NB4 (cell line): ENCODE data around the gene RBM25.

Experiments
- MYC ChIP-seq: IDR thresholded peaks from 2 replicates; pipeline ENCODE4 v1.6.1; 2011; ENCODE audit warnings: low read depth, low read length
- POLR2A ChIP-seq: IDR thresholded peaks from 2 replicates; pipeline ENCODE4 v1.6.1; 2011; ENCODE audit warnings: mild to moderate bottlenecking; ENCODE audit not compliant: insufficient read length; ENCODE audit errors: extremely low read depth
- TF ChIP-seq, protein P1 (sequence below): IDR thresholded peaks from one replicate; pipeline ENCODE4 v1.5.1; 2012; ENCODE audit warnings: low read depth, low read length

DNA sequence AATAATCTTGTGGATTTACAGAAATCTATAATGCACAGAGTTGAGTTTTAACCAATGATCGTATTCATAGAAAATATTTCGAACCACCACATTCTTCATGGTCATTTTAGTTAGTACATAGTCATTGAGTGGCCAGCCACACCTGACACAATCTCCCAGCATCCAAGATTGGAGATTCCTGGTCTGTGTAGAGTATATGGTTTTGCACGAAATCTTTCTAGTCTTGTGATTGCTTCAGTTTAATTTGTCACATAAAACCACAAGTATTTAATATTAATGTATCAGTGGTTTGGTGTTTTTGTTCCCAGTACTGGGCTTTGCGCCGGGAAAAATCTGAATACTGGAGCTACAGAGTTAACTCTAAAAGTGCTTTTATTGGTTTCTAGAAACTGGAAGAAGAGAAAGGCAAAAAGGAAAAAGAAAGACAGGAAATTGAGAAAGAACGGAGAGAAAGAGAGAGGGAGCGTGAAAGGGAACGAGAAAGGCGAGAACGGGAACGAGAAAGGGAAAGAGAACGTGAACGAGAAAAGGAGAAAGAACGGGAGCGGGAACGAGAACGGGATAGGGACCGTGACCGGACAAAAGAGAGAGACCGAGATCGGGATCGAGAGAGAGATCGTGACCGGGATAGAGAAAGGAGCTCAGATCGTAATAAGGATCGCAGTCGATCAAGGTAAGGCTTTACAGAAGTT is 44.6 kb downstream of the RBM25 start:
- TF ChIP-seq, protein P1, sequence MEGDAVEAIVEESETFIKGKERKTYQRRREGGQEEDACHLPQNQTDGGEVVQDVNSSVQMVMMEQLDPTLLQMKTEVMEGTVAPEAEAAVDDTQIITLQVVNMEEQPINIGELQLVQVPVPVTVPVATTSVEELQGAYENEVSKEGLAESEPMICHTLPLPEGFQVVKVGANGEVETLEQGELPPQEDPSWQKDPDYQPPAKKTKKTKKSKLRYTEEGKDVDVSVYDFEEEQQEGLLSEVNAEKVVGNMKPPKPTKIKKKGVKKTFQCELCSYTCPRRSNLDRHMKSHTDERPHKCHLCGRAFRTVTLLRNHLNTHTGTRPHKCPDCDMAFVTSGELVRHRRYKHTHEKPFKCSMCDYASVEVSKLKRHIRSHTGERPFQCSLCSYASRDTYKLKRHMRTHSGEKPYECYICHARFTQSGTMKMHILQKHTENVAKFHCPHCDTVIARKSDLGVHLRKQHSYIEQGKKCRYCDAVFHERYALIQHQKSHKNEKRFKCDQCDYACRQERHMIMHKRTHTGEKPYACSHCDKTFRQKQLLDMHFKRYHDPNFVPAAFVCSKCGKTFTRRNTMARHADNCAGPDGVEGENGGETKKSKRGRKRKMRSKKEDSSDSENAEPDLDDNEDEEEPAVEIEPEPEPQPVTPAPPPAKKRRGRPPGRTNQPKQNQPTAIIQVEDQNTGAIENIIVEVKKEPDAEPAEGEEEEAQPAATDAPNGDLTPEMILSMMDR = no peak
- TF ChIP-seq POLR2A (no peak), MYC (no peak)
